Hindlimb muscle (tissue), 1 donor: ENCODE data around the gene CLASP1. TPM values are rescaled to one million over a fixed set of nuclear protein-coding genes. Genes with fewer than 3 reads are reported as not detected.
"Not testable (repeated sequence)": the region's sequence is repeated elsewhere in the genome, so short reads cannot be mapped to it uniquely, and the experiment has no call there.

ENCODE experiments used
- DNase-seq: peaks from one replicate; pipeline ENCODE4 v3.0.0-alpha.2; 2013
- polyA plus RNA-seq: library from polyadenylated mRNA; unstranded; fragments of 120-200 nt; gene quantifications from one replicate; pipeline ENCODE4 v1.2.1, GENCODE V29; 2013; ENCODE audit not compliant: insufficient read length

Gene CLASP1
- polyA plus RNA-seq, 1 donor = 69.7 TPM

DNA sequence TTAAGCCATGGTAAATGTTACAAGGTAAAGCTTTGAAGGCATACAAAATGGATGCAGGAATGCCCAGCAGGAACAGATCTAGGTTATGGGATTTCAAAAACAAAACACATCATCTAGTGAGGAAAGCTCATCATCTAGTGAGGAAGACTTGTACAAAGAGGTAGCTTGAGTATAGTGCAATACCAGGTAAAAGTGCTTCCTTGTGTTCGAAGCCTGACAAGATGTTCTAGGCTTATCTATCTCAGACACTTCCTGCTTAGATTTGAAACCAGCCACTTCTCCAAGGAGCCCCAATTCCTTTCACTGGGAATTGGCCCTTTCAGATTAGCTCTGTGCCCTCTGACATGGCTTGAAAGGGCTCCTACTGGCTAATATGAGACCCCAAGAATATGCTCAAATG is 73.0 kb downstream of the CLASP1 start:
- no peak for DNase-seq

DNA sequence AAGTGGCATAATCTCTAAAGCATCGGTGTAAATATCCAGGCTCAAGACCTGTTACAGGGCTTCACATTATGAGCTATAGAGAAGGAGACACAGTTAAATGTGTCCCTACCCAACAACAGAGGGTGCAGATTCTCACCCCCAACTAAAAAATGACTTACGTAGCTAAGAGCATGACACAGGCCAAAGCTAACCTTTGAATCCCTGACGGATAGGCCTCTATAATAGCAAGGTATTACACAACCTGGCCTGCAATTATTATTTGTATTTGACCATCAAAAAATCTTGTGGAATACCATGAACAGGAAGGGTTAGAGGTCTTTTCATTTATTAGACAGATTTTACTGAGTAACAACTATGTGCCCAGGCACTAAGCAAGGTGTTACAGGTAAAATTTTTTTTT is 73.5 kb downstream of the CLASP1 start:
- no peak for DNase-seq

DNA sequence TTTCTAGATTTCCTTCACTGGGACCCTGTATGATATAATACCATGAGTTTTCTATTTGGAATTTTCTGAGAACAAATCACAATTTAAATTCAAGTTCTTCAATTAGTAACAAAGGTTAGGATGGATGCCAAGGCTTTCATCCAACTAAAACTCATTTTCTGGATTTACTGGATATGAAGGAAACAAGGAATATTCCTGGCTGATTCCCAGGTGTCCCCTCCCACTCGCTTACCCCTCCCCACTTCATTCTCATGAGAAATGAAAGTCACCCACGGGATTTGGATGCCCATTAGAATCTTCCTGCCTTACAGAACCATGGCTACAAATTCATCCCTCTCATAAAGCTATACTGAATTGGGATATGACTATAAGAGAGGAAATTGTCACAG is 78.6 kb downstream of the CLASP1 start:
- DNase-seq = no peak

DNA sequence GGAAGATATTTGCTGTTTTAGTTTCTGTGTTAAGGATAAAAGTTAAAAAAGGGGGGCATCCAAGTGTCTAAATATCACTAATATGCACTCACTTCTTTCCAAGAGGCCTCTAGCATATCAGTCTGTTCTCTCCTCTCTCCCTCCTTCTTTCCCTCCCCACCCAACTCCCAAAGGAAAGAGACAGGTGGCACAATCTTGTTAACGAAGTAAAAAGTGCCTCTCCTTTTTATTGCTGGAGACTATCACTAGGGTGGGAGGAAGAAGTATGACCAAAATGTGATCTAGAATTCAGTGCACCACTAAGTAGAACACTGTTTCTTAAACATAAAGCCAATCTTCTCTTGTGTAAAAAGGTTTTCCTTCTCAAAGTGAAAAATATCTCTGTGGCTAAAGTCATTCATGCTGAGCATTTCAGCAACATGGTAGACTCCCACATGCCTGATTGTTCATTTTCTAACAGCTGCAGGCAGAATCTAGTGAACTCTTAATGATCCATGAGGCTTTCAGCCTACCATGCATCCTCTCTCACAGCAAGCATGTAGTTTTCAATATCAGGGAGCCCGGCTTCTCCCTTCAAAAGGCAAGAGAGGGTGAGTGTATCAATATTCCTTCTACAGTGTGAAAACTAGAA is 79.1 kb downstream of the CLASP1 start:
- DNase-seq = no peak

DNA sequence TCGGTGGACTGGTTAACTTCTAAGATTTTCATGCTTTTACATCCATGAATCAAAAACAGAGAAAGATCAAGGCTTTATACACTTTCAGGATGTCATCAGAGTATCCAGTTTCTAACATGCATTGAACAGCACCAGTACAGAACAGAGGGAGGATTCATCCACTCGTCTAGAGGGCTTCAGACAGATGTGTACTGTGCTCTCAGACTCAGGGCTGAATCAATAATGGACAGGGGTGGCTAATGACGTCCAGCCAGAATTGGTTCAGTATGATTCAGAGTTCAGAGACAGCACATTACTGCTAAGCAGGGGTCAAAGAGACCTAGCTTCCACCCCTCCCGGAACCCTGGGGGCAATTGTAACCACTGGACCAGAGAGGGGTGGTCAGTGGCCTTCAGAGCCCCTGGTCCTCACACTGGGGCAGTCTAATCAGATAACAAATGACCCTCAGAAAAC is 81.3 kb downstream of the CLASP1 start:
- no peak for DNase-seq

DNA sequence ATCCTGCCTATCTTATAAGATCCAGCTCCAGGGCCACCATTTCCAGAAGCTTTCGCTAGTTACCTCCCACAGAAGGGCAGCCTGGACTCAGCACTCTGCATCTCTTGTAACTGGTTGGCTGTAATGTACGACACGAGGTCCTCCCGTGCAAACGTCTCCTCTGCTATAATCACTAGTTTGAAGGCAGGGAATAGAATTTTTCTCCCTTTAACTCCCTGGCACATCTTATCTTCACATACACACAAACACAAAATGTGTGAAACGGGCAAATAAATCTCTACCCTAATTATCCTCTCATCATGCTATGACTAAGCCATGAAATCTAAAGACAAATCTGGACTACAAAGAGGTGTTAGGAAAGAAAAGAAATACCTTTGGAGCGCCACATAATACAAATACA is 81.8 kb downstream of the CLASP1 start:
- no peak for DNase-seq

DNA sequence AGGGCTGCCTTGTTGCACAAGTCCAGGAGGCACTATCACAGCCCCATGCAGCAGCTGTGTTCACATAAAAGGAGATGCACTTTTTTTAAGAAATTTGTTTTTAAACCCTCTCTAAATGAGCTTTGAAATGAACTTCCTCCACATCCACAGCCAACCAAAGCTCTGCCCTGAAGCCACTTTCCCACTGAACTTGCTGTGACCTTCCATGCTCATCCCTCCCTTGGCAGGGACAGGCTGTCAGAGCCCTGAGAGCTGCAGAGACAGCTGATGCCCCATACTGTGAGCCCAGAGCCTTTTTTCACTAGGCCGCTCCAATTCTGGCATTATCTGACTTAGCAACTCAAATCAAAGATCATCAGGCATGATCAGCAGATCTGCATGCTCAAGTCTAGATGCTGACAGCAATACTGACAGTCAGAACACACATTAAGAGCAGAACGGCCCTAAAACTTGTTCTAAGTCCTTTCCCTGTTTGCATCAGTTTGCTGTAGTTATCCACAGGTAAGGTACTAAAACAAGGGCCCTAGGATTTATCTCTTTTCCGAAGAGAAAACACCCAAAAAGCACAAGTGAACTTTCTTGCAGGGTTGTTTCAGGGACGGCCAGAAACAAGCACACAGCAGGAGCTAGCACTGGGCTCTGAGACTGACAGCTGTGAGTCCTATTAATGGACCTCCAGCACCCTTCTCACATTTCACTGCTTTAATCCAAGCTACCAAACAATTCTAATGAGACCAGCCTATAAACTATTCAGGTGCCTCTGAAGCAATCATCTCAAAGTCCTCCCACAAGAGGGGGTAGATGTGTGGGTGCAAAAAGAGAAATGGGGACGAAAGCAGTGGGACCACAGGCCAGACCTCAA is 83.6 kb downstream of the CLASP1 start:
- DNase-seq = peak; percentile 36

DNA sequence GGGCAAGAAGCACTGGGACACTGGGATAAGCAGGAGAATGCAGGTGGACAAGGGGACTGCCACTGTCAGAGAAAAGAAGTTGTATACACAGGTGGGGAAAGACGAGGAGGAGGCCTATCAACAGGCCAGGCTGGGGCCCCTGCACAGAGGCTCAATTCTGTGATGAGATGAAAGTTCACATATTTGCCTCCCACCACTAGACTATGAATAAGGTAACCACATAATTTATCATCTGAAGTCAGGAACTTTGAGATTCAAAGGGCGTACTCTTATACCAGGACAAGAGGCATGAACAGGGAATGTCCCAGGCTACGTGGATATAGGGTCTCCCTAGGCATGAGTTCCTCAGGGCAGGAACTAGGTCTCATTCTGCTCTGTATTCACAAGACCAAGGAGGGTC is 84.4 kb downstream of the CLASP1 start:
- no peak for DNase-seq

DNA sequence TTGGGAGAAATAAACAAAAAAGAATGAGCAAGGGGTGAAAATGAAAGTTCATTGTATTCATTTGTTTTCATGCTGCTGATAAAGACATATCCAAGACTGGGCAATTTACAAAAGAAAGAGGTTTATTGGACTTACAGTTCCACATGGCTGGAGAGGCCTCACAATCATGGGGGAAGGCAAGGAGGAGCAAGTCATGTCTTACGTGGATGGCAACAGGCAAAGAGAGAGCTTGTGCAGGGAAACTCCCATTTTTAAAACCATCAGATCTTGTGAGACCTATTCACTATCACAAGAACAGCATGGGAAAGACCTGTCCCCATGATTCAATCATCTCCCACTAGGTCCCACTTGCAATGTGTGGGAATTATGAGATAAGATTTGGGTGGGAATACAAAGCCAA is 85.5 kb downstream of the CLASP1 start:
- DNase-seq = not testable (repeated sequence)

DNA sequence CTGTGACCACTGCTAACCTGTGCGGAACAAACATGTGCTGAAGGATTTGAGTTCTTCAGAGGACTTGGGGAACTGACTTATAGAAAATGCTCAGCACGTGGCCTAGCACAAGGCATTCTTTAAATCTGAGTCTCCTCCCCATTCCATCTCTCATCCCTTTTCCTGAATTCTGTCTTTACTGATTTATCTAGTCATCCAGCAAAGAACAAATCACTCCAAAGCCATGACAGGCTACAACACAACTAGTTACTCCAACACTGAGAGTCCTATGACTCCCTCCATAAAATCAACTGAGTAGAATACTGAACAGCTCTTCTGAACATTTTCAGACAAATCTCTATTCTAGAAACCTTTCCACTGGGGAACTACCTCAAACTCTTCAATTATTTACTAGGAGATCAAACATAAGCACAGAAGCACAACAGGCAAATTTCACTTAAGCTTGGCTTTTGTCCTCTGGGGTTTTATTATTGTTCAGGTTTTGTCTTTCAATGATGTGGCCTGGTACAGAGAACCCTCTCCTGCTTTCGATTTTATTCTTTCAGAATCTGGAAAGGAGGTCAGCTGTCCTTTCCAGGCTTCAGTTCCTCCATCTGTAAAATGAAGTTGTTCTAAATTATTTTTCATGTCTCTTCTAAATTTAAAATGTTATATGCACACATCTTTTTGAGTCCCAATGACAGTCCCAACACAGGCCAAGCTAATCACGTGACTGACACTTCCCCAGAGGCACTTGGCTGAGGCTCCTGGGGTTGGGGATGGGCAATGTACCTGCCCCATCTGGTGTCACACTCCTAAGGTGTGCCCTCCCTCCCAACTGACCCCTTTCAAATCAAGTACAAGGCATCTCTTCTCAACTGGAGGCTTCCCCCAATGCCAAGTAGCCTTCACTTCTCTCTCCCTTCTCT is 86.7 kb downstream of the CLASP1 start:
- DNase-seq = no peak

DNA sequence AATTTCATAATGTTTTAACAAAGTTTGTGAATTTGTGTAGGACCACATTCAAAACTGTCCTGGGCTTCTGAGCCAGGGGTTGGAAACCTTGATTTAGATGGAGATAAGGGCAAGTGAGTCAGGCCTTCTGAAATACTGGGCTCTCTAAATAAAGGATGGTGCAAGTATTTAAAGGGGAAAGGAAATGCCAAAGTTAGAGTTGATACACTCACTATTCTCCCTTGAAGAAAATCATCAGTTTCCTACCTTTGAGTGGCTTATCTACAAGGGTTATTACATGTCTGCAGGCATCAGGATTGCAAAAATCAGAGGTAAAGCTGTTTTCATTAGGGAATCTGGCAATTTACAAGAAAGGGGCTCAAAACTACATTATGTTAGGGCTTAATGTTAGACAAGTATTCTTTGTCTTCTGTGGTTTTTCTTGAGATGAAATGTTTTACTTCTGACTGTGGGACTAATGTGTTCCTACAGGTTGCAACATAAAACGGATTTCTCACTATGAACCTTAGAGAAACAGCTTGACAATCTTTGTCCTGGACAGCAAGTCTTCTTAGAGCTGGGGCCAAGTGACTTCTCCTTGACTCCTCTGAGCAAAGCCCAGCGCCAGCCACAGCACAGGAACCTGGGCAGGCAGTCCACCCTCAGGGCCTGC is 87.5 kb downstream of the CLASP1 start:
- no peak for DNase-seq

DNA sequence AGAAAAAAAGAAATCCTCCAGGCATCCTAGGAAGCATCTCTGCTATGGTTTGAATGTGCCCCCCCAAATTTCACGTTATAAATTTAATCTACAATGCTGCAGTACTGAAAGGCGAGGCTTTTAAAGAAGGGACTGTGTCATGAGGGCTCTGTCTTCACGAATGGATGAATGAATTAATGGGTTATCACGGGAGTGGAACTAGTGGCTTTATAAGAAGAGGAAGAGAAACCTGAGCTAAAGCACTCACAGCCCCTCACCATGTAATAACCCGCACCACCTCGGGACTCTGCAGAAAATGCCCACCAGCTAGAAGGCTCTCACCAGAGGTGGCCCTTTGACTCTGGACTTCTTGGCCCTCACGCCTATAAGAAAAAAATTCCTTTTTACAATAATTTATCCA is 90.9 kb downstream of the CLASP1 start:
- DNase-seq = no peak

DNA sequence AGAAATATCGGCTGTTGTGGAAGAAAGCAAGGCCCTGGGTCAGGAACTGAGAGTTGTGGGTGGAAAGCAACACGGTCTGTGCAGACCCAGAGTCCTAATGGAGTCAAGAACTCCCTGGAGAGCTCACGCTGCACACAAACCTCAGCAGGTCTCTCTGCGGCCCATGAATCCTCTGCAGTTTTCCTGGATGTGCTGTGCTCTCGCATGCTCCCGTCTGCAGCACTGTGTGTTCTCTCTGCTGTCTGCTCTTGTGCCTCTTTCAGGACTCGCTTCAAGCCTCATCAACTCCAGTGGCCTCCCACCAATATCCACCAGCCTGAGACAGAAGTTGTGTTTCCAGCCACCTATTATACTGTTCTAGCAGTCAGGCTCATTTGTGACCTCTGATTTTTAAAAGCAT is 94.3 kb downstream of the CLASP1 start:
- DNase-seq = no peak

DNA sequence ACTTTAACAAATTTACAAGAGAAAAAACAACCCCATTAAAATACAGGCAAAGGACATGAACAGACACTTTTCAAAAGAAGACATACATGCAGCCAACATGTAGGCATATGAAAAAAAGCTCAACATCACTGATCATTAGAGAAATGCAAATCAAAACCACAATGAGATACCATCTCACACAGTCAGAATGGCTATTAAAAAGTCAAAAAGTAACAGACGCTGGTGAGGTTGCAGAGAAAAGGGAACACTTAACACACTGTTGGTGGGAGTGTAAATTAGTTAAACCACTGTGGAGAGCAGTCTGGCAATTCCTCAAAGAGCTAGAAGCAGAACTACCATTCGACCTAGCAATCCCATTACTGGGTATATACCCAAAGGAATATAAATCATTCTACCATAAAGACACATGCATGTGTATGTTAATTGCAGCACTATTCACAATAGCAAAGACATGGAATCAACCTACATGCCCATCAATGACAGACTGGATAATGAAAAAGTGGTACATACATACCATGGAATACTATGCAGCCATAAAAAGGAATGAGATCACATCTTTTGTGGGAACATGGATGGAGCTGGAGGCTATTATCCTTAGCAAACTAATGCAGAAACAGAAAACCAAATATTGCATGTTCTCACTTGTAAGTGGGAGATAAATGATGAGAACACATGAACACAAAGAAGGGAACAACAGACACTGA is 96.6 kb downstream of the CLASP1 start:
- DNase-seq = not testable (repeated sequence)

DNA sequence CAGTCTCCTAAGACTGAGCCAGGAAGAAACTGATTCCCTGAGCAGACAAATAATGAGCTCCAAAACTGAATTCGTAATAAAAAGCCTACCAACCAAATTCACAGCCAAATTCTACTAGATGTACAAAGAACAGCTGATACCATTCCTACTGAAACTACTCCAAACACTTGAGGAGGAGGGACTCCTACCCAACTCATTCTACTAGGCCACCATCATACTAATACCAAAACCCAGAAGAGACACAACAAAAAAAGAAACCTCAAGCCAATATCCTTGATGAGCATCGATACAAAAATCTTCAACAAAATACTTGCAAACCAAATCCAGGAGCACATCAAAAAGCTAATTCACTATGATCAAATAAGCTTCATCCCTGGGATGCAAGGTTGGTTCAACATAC is 98.6 kb downstream of the CLASP1 start:
- no peak for DNase-seq

DNA sequence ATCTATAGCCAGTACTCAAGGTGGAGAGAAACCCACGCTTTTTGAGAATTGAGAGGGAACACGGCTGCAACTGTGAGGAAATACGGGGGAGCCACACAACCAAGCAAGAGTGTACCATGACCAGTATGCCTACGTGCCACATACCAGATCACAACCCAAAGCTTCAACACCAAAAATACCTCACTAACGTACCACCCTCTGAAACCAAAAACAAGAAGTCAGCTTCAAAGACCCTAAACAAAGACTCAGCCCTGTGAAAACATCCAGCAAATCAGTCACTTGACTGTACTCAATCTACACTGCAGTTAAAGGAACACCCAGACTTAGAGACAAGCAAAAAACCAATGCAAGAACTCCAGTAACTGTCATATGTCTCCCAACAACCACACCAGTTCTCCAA is 101.6 kb downstream of the CLASP1 start:
- no peak for DNase-seq

DNA sequence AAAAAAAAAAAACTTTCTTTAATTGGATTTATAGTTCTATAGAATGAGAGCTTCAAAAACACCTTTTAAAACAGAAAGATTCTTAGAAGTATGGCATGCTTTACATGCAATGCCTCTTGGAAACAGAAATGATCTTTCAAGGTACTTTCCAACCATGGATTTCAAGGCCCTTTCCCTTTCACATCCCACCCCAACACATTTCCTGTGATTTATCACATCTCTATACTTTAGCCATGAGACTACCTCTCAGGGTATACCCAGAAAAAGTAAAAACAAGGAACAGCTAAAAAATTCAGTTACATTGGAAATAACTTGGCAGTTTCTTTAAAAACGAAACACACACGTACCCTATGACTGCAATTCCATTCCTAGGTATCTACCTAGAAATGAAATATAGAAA is 103.3 kb downstream of the CLASP1 start:
- no peak for DNase-seq

DNA sequence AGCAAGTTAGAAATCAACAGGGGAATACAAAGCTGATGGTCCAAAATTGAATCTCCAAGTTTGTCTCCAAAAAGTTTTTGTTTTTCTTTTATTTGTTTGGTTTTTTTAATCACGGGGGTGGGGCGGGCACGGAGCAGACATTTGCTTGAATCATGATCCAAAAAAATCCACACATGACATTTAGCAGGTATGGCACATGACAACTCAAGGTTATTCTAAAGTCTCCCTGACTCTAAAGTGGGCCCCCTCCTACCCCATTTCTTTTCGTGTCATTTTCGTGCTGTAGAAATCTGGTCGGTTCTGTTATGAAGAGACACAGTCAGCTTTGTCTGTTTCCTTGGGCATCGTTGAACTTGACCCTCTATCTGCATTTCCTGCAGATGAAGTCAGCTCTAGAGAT is 104.0 kb downstream of the CLASP1 start:
- DNase-seq = no peak

DNA sequence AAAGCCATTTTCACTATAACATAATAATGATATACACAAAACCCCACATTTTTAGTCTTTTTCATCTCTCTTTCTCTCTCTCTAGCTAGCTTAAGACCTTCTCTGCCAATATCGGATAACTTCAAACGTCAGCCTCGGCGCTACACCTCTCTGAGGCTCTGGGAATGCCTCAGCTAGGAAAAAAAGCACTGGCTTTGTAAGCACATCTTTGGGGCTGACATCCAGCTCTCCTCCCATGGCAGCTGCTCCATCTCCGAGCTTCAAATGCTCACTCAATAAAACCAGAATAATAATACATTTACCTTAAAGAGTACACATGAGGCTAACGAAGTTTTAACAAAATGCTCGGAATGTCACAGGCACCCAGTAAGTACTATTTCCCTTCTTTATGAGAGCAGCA is 107.8 kb downstream of the CLASP1 start:
- no peak for DNase-seq

DNA sequence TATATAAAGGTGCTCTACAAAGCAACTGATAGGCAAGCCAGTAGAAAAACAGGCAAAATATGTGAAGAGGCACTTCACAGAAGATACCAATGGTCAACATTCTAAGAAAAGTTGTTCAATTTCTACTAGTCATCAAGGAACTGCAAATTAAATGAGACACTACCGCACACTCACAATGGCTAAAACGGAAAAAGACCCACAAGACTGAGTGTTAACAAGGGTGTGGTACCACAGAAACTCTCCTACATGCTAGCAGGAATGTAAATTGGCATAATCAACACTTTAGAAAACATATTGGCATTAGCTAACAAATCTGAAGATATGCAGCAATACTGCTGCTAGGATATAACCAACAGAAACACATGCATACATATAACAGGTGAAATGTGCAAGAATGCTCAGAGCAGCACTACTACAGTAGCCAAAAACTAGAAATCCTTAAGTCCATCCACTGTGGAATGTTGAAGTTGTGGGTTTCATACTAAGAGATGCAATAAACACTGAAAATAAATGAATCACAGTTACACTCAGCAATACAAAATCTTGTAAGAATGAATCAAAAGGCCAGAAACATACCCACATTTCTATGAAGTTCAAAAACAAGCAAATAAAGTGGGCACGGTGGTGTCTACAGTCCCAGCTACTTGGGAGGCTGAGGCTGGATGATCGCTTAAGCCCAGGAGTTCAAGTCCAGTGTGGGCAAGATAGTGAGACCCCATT is 109.4 kb downstream of the CLASP1 start:
- DNase-seq = no peak

DNA sequence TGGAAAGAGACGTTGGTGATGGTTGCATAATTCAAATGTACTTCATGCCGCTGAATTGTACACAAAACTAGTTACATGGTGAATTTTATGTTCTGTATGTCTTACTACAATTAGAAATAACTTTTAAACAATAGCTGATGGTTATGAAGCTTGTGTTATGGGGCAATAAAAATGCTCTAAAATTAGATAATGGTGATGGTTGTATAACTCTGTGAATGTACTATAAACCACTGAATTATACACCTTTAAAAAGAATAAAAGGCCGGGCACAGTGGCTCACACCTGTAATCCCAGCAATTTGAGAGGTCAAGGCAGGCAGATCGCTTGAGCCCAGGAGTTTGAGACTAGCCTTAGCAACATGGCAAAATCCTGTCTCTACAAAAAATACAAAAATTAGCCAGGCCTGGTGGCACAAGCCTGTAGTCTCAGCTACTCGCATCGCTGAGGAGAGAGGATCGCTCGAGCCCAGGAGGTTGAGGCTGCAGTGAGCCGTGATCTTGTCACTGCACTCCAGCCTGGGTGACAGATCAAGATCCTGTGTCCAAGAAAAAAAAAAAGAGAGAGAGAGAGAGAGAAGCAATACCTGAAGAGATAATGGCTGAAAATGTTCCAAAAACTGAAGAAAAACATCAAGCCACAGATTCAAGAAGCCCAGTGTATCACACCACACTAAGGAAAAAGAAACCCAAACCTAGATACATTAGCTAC is 112.3 kb downstream of the CLASP1 start:
- DNase-seq = no peak
